ENCODE data around the gene SLCO1C1.

DNA sequence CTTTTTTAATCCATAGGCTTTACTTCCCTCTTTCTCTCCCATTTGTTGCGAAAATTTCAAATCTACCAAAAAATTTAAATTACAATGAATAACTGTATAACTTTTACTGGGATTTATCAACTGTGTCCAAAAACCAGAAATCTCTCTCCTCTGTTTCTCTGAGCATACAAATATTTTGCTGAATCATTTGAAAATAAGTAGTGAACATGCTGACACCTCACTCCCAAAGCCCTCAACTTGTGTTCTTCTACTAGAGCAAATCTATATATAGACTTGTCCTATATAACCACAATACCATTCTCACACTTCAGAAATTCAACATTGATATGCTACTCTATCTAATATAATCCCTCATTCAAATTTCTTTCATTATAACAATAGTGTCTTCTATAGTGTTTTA is 53.1 kb downstream of the SLCO1C1 start:
- TF ChIP-seq, protein P1, sequence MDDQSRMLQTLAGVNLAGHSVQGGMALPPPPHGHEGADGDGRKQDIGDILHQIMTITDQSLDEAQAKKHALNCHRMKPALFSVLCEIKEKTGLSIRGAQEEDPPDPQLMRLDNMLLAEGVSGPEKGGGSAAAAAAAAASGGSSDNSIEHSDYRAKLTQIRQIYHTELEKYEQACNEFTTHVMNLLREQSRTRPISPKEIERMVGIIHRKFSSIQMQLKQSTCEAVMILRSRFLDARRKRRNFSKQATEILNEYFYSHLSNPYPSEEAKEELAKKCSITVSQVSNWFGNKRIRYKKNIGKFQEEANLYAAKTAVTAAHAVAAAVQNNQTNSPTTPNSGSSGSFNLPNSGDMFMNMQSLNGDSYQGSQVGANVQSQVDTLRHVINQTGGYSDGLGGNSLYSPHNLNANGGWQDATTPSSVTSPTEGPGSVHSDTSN (CRISPR knock-in tag; IDR thresholded peaks at IDR 0.05) = no peak
- TF ChIP-seq ZBTB44 (tag by site-specific recombination; IDR thresholded peaks at IDR 0.05) (no peak), ZNF311 (tag by site-specific recombination; IDR thresholded peaks at IDR 0.05; ENCODE audit: borderline replicate concordance) (no peak), CTCF (tag by site-specific recombination; IDR thresholded peaks at IDR 0.05) (no peak), GLIS1 (tag by site-specific recombination; IDR thresholded peaks at IDR 0.05) (no peak), KLF16 (tag by site-specific recombination; IDR thresholded peaks at IDR 0.05) (no peak), ZBTB17 (tag by site-specific recombination; IDR thresholded peaks at IDR 0.05) (no peak), BCL11B (tag by site-specific recombination; IDR thresholded peaks at IDR 0.05; ENCODE audit: low read depth) (no peak), ZNF629 (tag by site-specific recombination; IDR thresholded peaks at IDR 0.05) (no peak), PATZ1 (tag by site-specific recombination; IDR thresholded peaks at IDR 0.05) (no peak), ZNF324 (tag by site-specific recombination; IDR thresholded peaks at IDR 0.05) (no peak), ZNF670 (tag by site-specific recombination; IDR thresholded peaks at IDR 0.05; ENCODE audit: low read depth) (no peak)
- TF ChIP-seq, protein P2, sequence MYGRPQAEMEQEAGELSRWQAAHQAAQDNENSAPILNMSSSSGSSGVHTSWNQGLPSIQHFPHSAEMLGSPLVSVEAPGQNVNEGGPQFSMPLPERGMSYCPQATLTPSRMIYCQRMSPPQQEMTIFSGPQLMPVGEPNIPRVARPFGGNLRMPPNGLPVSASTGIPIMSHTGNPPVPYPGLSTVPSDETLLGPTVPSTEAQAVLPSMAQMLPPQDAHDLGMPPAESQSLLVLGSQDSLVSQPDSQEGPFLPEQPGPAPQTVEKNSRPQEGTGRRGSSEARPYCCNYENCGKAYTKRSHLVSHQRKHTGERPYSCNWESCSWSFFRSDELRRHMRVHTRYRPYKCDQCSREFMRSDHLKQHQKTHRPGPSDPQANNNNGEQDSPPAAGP (tag by site-specific recombination; IDR thresholded peaks at IDR 0.05) = no peak
- TF ChIP-seq, protein P3, sequence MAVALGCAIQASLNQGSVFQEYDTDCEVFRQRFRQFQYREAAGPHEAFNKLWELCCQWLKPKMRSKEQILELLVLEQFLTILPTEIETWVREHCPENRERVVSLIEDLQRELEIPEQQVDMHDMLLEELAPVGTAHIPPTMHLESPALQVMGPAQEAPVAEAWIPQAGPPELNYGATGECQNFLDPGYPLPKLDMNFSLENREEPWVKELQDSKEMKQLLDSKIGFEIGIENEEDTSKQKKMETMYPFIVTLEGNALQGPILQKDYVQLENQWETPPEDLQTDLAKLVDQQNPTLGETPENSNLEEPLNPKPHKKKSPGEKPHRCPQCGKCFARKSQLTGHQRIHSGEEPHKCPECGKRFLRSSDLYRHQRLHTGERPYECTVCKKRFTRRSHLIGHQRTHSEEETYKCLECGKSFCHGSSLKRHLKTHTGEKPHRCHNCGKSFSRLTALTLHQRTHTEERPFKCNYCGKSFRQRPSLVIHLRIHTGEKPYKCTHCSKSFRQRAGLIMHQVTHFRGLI (tag by site-specific recombination; IDR thresholded peaks at IDR 0.05) = no peak
